Measurements from ENCODE around the gene ZNF787.

DNA sequence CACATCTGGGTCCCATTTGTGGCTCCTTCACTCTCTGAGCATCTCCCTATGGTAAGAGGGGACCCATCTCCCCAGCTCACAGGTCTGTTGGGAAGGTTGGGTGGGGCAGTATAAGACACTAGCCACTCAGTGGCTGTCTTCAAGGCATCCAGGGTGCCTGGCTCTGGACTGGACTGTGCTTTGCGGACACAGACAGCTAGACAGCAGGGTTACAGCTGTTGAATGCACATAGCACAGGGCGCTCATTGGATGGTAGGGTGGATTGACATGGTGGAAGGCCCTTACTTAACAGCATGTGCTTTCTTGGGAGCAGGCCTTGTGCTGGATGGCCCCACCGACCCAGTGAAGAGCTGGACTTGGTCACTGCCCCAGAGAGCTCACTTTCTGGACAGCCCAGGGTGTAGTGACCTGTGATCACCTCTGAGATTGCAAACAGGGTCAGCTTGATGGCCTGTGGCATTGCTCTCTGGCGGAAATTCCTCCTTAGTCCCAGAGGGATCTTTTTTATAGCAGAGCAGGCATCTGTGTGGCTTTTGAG lies 21.9 kb upstream of the ZNF787 start:
- TF ChIP-seq, protein P1, sequence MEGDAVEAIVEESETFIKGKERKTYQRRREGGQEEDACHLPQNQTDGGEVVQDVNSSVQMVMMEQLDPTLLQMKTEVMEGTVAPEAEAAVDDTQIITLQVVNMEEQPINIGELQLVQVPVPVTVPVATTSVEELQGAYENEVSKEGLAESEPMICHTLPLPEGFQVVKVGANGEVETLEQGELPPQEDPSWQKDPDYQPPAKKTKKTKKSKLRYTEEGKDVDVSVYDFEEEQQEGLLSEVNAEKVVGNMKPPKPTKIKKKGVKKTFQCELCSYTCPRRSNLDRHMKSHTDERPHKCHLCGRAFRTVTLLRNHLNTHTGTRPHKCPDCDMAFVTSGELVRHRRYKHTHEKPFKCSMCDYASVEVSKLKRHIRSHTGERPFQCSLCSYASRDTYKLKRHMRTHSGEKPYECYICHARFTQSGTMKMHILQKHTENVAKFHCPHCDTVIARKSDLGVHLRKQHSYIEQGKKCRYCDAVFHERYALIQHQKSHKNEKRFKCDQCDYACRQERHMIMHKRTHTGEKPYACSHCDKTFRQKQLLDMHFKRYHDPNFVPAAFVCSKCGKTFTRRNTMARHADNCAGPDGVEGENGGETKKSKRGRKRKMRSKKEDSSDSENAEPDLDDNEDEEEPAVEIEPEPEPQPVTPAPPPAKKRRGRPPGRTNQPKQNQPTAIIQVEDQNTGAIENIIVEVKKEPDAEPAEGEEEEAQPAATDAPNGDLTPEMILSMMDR (conservative IDR thresholded peaks at IDR 0.05; ENCODE audit: low read length) = no peak
- TF ChIP-seq EZH2phosphoT487 (IDR thresholded peaks at IDR 0.05; ENCODE audit: borderline replicate concordance) = no peak

Data from Loucy (cell line).